Measurements from ENCODE around the gene TMEM86A.

- TF ChIP-seq CTCF (IDR thresholded peaks at IDR 0.05) (no peak), POLR2A (IDR thresholded peaks at IDR 0.05) (no peak)
These were observed 50.3 kb downstream of the TMEM86A start for GRCh38 chr11:18748766-18749365.

Measured in heart left ventricle (tissue), 13 donors.